Hepatocyte (in vitro differentiated cells): ENCODE data around the gene PDSS2. TPM values are rescaled to one million over a fixed set of nuclear protein-coding genes. Genes with fewer than 3 reads are reported as not detected.

ENCODE experiments used
- DNase-seq: peaks from one replicate; pipeline ENCODE4 v3.0.0-alpha.2; 2016; ENCODE audit warnings: low spot score
- H2AFZ ChIP-seq: fragments of 200-600 bp; sonication (generic); 2 replicates; pipeline ENCODE4 v1.6.0; 2016; ENCODE audit warnings: antibody characterized with exemption, mild to moderate bottlenecking
- H3K27ac ChIP-seq: fragments of 200-600 bp; sonication (generic); 2 replicates; pipeline ENCODE4 v1.5.1; 2016; ENCODE audit warnings: mild to moderate bottlenecking
- H3K27me3 ChIP-seq: fragments of 200-600 bp; sonication (generic); 2 replicates; pipeline ENCODE4 v1.6.1; 2016
- H3K36me3 ChIP-seq: fragments of 200-600 bp; sonication (generic); replicated peaks from 2 replicates; pipeline ENCODE4 v1.5.1; 2016; ENCODE audit warnings: low read depth; ENCODE audit not compliant: insufficient read depth
- H3K4me1 ChIP-seq: fragments of 200-600 bp; sonication (generic); 2 replicates; pipeline ENCODE4 v1.5.1; 2016; ENCODE audit warnings: mild to moderate bottlenecking, moderate library complexity; ENCODE audit not compliant: insufficient read depth
- H3K4me2 ChIP-seq: fragments of 200-600 bp; sonication (generic); 2 replicates; pipeline ENCODE4 v1.6.0; 2016
- H3K4me3 ChIP-seq: fragments of 200-600 bp; sonication (generic); 2 replicates; pipeline ENCODE4 v1.5.1; 2016; ENCODE audit warnings: mild to moderate bottlenecking
- H3K79me2 ChIP-seq: fragments of 200-600 bp; sonication (generic); 2 replicates; pipeline ENCODE4 v1.6.0; 2017; ENCODE audit warnings: mild to moderate bottlenecking
- H3K9me2 ChIP-seq: fragments of 200-600 bp; sonication (generic); replicated peaks from 2 replicates; pipeline ENCODE4 v1.6.0; 2017; ENCODE audit warnings: mild to moderate bottlenecking; ENCODE audit not compliant: insufficient read depth
- H3K9me3 ChIP-seq: fragments of 200-600 bp; sonication (generic); 2 replicates; pipeline ENCODE4 v1.5.1; 2016; ENCODE audit warnings: low read depth, mild to moderate bottlenecking
- H4K20me1 ChIP-seq: fragments of 200-600 bp; sonication (generic); 2 replicates; pipeline ENCODE4 v1.6.0; 2016; ENCODE audit warnings: mild to moderate bottlenecking; ENCODE audit not compliant: insufficient read depth, poor library complexity, severe bottlenecking
- CTCF ChIP-seq: fragments of 200-600 bp; sonication (generic); IDR thresholded peaks from 2 replicates; pipeline ENCODE4 v1.5.1; 2016; ENCODE audit warnings: antibody characterized with exemption, mild to moderate bottlenecking; ENCODE audit not compliant: poor library complexity
- EZH2 ChIP-seq: fragments of 200-600 bp; sonication (generic); IDR thresholded peaks from 2 replicates; pipeline ENCODE4 v1.6.1; 2016; ENCODE audit warnings: antibody characterized with exemption, mild to moderate bottlenecking, borderline replicate concordance
- EZH2phosphoT487 ChIP-seq: fragments of 200-600 bp; sonication (generic); IDR thresholded peaks from one replicate; pipeline ENCODE4 v1.6.1; 2018; ENCODE audit warnings: antibody characterized with exemption, mild to moderate bottlenecking, low read depth, moderate library complexity; ENCODE audit not compliant: unreplicated experiment, severe bottlenecking
- WGBS: methylation state at CpG from one replicate; pipeline ENCODE4 v1.1.6; 2016; ENCODE audit warnings: low lambda C conversion rate; ENCODE audit errors: missing lambda C conversion rate; 5-methylcytosine and 5-hydroxymethylcytosine counted together
- polyA plus RNA-seq: library from polyadenylated mRNA; unstranded; fragments of >200 nt; fragmentation: Nextera tagmentation; extraction: Ambion mirVana; gene quantifications from 2 replicates; pipeline ENCODE4 v1.2.1, GENCODE V29; 2016
- total RNA-seq: library from RNA; depleted of rRNA; stranded (reverse); fragments of >200 nt; gene quantifications from 2 replicates; pipeline ENCODE4 v1.2.3, GENCODE V29; 2014

PDSS2 gene
- total and polyA plus RNA-seq, 2 experiments from 2014 or later, result 15.3 to 18.2 TPM

GRCh38 chr6:107490566-107491137 lies 31.3 kb upstream of the PDSS2 start:
- H3K4me3 ChIP-seq, result peak overlapping the region; percentile 79
- under 1% methylated on average over 27 of the region's 30 CpGs for WGBS

GRCh38 chr6:107489636-107490565 lies 30.5 kb upstream of the PDSS2 start, which contains the start of gene SOBP:
TSS of gene SOBP (plus strand) at chr6:107490117. CDS start at chr6:107490617, 500 bp downstream.
- peak within 1 kb of the TSS; percentile 82 for H2AFZ ChIP-seq
- peak within 1 kb of the TSS; percentile 79 for H3K4me3 ChIP-seq
- H4K20me1 ChIP-seq, result no peaks in the 10 kb centered on the region
- H3K79me2 ChIP-seq, result no peaks in the 10 kb centered on the region
- no peaks in the 10 kb centered on the region for H3K9me2 ChIP-seq
- peak within 1 kb of the TSS; percentile 97 for H3K4me2 ChIP-seq
- H3K4me1 ChIP-seq, result peaks cover 15% of the 10 kb centered on the region
- WGBS, result 1% methylated on average over 58 of the region's 130 CpGs
- H3K36me3 ChIP-seq, result no peaks in the 10 kb centered on the region
- H3K9me3 ChIP-seq, result no peaks in the 10 kb centered on the region
- peak; percentile 78 for DNase-seq
- H3K27ac ChIP-seq, result peak within 1 kb of the TSS; percentile 75
- TF ChIP-seq CTCF (no peak), EZH2phosphoT487 (no peak), EZH2 (no peak)
- peaks cover 56% of the 10 kb centered on the region for H3K27me3 ChIP-seq

More at GRCh38 chr6:107490566-107491137, 31.3 kb upstream of the PDSS2 start:
- Histone ChIP-seq H3K9me2 (no peaks in the 10 kb centered on the region), H4K20me1 (no peaks in the 10 kb centered on the region), H3K4me1 (peaks cover 21% of the 10 kb centered on the region), H3K36me3 (no peaks in the 10 kb centered on the region), H2AFZ (peak overlapping the region; percentile 82), H3K27me3 (peaks cover 50% of the 10 kb centered on the region), H3K4me2 (peak overlapping the region; percentile 97), H3K27ac (peak overlapping the region; percentile 75), H3K79me2 (no peaks in the 10 kb centered on the region), H3K9me3 (no peaks in the 10 kb centered on the region)
- DNase-seq, result peak; percentile 27
- TF ChIP-seq CTCF, result no peak
- no peak for TF ChIP-seq EZH2
- no peak for TF ChIP-seq EZH2phosphoT487

- peak overlapping the region; percentile 79 for H3K4me3 ChIP-seq
- peak; percentile 56 for DNase-seq
- WGBS, result under 1% methylated on average over 45 of the region's 51 CpGs
These were observed 29.7 kb upstream of the PDSS2 start for GRCh38 chr6:107488875-107489635.

More at GRCh38 chr6:107488875-107489635, 29.7 kb upstream of the PDSS2 start:
- no peaks in the 10 kb centered on the region for H3K9me3 ChIP-seq
- H2AFZ ChIP-seq, result peak overlapping the region; percentile 82
- H3K4me2 ChIP-seq, result peak overlapping the region; percentile 97
- no peak for TF ChIP-seq CTCF
- no peak for TF ChIP-seq EZH2phosphoT487
- TF ChIP-seq EZH2, result peak; percentile 77
- H3K4me1 ChIP-seq, result peaks cover 11% of the 10 kb centered on the region
- H3K27ac ChIP-seq, result peak overlapping the region; percentile 42
- no peaks in the 10 kb centered on the region for H3K9me2 ChIP-seq
- H3K36me3 ChIP-seq, result no peaks in the 10 kb centered on the region
- no peaks in the 10 kb centered on the region for H4K20me1 ChIP-seq
- H3K79me2 ChIP-seq, result no peaks in the 10 kb centered on the region
- H3K27me3 ChIP-seq, result peaks cover 59% of the 10 kb centered on the region
